COR-L47 (cell line): ENCODE results near the gene TBC1D16.
A peak's percentile ranks its signal among the peaks of the same experiment; 100 is the strongest.
"Not testable (repeated sequence)": the region's sequence is repeated elsewhere in the genome, so short reads cannot be mapped to it uniquely, and the experiment has no call there.

ENCODE experiments used
- DNase-seq: peaks from one replicate; lab custom pipeline; 2025; lab: John Stamatoyannopoulos, UW

TBC1D16 gene

DNA sequence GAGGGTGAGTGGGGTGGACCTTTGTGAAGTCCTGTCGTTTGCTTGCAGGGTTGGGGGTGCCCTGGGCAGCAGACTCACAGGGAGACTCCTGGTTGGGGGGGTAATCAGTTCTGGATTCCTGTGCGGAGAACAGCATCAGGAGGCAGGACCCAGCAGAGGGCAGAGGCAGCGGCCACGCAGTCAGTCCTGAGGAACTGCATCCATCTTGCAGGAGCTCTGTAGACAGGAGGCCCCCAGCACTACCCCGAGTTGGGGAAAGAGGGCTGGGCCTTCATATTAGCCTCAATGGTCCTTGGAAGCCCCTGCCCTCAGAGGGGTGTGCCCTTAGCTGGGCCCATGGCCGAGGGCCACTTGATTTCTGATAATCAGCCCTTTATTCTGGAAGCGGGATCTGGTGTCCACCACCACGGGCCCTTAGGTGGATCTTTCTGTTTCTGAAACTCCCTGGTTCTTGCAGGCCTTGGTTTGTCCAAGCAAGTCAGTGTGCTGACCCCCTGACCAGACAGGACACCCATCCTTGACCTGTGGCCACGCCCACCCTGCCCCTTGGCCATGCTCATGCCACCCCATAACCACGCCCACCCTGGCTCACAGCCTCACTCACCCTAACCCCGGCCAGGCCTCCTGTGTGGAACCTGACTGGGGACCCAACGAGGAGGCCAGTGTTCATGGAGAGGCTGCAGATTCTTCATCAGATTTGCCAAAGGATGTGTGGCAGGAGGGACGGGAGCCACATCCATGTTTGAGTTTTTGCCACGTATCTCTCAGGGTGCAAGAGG lies 122.9 kb downstream of the TBC1D16 start:
- DNase-seq, result no peak

DNA sequence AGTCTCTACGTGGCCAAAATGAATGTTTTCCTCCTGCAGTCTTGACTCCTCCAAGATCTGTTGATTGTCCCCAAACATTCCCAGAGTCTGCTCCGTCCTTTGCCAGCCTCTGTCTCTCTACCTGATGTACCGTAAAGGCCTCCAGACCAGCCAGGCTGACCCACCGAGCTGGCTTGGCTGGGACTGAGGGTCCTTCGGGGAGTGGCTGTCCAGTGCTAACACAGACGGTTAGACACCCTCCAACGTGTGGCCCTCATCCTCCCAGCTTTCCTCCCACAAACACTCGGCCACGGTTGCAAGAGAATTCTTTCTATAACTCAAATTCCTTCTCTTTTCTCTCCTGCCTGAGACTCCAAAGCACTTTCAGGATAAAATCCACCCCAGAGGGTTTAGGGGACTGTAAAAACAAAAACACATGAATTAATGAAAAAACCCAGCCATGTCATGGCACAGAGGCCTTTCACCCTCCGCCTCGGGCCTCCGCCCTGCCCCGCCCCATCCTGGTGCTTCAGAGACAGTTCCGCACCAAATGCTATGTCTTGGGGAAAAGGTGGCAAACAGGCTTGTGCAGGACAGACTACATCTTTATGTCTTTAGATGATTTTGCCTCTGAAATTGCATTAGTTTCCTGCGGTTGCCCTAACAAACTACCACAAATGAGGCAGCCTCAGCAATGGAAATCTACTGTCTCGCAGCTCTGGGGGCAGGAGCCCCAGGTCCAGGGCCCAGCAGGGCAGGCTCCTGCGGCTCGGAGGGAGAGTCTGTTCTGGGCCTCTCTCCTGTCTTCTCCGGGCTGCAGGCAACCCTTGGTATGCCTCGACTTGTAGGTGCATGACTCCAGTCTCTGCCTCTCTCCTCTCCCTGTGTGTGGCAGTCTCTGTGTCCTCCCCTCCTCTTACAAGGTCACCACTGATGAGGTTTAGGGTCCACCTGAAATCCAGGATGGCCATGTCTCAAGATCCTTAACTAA lies 124.0 kb downstream of the TBC1D16 start:
- no peak for DNase-seq

DNA sequence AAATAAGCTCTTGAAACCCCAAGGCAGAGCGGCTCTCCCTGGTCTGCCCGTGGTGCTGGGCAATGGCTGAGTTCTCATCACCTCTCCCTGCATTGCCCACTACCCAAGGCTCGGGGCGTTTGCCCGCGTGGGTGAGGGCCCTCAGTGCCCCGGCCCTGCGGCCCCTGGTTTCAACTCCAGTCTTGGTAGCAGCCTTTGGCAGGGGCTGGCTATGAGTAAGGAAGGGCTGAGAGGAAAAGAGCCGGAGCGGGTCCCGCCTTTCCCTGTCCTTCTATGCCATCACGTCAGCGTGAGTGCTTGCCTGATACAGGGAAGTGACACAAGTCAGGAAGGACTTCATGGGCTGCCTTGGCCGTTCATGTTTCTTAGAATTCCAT lies 124.7 kb downstream of the TBC1D16 start:
- no peak for DNase-seq

DNA sequence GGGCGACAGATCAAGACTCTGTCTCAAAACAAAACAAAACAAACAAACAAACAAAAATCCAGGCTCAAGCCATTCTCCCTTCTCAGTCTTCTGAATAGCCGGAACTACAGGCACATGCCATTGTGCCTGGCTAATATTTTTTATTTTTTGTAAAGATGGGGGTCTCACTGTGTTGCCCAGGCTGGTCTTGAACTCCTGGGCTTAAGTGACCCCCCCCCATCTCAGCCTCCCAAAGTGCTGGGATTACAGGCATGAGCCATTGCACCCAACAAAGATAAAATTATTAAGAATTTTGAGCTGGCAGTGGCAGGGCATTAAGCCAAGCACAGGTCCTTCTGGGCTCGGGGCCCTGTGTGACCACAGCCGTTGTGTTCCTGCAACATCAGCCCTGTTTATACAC lies 126.6 kb downstream of the TBC1D16 start:
- DNase-seq, result no peak

DNA sequence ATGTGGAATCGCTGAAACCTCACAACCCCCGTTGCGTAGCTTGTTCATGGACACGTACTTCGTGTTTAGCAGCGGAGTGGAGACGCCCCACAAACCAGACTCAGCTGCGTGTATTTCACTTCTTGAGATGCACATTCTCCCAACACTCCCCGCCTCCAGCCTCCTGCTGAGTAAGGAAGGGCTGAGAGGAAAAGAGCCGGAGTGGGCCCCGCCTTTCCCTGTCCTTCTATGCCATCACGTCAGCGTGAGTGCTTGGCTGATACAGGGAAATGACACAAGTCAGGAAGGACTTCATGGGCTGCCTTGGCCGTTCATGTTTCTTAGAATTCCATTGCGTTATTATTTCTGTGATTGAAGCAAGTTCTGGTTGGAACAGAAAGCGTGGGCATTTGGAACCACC lies 127.8 kb downstream of the TBC1D16 start:
- no peak for DNase-seq

DNA sequence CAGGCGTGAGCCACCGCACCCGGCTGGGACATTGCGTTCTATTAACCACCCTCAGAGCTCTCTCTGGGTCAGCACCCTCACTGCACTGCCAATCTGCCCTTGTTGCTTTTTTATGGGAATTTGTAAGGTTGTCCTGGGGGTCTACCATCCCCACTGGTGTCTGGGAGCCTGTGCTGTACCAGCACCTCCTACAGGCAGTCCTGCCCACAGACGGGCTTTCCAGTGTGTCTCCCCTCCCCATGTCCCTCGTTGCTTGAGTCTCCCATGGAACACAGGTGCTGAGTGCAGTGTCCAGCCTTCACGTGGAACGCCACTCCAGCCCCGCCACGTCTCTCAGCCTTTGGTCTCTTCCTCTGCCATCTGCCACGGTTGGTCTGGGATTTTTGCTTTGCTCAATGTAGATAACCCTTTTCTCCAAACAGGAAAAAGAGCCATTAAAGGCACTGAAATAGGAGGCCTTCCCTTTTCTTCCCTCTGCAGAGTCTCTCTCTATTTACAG lies 128.4 kb downstream of the TBC1D16 start:
- no peak for DNase-seq

DNA sequence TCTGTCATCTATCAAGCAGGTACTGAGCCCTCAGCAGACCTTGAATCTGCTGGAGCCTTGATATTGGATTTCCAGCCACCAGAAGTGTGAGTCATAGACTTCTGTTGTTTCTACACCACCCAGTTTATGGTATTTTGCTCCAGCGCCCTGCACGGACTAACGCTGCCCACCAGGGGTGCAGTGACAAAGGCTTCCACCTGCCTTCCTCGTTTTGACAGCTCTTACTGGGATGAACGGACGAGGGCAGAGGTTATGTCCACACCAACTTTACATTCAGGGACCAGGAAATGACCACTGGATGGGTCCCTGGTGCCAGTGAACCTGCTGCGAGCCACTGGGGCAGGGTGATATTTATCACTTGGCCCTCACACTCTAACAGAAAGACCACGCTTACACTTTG lies 129.8 kb downstream of the TBC1D16 start:
- peak; percentile 8 for DNase-seq

DNA sequence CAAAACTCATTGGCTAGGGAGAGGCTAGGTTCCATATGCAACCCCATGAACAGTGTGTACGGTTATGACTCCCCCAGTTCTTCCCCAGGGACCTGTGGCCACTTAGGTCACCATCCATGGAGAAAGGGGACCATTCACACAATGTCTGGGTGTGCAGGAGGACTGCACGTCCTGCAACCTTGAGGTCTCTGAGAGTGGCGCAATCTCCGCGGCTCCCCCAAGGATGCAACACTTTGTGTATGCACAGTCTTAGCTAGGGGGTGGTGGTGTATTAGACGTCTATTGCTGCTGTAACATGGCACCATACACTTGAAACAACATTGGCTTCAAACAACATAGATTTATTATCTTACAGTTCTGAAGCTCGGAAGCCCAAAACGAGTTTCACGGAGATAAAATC lies 130.8 kb downstream of the TBC1D16 start:
- no peak for DNase-seq

DNA sequence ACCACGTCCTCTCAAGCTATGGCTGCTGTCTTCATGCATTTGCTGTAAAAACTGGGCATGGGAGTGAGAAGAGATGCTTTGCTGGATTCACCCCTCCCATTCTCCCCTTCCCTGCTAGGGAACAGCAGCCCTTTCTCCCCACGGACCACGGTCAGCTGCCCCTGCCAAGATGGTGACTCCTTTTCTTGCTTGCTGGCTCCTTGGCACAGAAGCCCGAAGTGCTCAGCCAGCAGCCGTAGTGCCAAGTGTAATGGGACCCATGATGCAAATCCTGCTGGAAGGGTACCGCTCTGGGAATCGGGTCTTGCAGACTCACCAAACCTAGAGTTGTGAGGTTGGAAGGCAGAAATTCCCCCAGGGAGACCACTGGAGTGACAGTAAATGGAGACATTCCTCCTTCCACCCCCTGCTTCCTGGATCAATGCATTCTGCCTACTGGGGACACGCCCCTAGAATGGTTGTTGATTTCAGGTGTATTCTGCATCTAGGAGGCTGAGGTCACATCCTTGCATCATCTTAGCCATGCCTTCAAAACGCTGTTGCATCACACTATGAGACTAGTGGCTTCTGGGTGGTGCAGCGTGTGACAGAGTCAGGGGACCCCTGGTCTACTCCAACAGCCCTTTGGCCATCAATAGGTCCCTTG lies 133.4 kb downstream of the TBC1D16 start:
- DNase-seq, result no peak

DNA sequence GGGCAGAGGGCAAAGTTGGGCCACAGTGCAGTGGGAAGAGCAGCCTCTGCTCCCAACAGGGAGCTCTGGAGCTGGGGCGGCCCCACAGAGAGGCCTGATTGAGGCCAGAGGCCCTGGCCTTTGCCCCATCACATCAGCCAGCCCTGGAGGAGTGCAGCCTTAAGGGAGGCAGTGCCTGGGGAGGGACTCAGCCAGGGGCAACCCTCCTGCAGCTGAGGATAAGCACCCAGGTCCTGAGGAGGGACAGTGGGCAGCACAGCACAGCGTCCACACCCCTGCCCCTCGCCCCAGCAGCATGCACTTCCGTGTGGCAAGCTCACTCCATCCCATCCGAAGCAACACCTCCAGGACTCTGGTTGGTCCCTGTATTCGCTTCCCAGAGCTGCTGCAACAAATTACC lies 134.5 kb downstream of the TBC1D16 start:
- DNase-seq, result no peak

DNA sequence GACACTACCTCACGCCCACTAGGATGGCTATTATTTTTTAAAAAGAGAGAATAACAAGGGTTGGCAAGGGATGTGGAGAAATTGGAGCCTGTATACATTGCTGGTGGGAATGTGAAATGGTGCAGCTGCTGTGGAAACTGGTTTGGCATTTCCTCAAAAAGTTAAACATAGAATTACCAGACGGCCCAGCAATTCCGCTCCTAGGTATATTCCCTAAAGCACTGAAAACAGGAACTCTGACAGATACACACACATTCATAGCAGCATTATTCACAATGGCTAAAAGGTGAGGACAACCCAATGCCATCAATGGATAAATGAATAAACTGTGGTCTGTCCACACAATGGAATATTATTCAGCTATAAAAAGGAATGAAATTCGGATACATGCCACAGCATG lies 136.1 kb downstream of the TBC1D16 start:
- no peak for DNase-seq

DNA sequence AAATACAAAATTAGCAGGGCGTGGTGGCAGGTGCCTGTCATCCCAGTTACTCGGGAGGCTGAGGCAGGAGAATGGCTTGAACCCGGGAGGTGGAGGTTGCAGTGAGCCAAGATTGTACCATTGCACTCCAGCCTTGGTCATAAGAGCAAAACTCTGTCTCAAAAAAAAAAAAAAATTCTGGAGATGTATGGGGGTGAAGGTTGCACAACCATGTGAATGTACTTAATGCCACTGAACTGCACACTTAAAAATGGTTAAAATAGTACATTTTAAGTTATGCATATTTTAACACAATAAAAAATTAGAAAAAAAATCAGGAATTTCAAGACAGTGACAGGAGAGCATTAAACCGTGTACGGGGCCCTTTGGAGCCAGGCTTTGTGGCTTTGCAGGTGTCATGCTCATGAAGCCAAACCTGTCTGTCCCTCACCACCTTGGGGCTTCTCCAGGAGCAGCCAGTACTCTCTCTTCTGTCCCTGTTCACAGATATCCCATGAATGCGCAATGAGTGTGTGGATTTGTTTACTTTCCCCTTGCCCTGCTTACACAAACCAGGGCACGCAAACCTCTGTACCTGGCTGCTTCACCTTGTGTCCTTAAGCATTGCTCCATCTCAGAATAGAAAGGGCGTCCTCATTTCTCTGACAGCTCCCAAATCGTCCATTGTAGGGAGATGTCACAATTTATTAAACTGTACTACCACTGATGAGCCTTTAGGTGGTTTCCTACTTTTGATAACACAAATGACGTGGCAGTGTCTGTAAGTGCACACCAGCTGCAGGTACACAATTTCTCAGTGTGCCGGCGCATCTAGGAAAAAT lies 138.2 kb downstream of the TBC1D16 start:
- DNase-seq, result no peak

DNA sequence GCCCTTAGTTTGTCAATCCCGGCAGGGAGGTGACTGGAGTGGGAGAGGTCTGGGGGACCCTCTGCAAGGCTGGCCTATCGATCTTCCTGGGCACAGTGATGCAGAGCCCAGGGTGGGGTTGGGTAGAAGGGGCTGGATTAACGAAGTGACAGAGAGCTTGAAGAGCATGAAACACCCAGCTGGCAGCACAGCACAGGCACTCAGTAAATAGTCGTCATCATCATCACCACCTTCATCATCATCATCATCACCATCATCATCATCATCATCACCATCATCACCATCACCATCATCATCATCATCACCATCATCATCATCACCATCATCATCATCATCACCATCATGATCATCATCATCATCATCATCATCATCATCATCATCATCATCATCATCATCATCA lies 142.2 kb downstream of the TBC1D16 start:
- DNase-seq, result not testable (repeated sequence)

DNA sequence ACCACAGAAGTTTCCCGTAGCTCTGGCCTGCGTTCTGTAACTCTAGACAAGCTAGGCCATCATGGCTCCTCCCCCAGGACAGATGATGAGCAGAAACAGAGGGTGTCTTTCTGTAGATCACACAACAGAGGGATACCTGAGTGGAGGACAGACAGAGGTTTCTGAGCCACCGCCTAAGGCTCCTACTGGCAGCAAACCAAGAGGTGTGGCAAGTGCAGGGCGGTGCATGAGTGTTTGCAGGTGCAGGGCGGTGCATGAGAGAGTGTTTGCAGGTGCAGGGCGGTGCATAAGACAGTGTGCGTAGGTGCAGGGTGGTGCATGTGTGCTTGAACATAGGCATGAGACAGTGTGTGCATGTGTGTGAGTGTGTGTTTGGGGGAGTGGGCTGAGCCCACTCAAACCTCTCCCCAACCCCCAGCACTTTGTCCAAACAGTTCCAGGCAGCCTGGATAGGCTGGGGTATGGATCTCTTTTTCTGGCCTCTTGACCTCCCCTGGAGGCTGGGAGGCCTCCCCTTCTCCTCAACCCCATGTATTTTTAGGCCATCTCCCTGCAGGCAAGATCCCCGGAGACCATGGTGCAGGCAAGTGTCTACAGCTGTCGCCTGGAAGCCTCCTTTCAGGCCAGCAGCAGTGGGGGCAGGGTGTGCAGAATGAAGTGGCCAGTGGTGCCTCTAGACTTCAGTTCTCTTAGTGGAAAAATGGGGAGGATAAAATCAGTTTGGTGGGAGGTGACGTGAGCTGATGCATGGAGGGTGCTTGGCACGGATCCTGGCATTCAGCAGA lies 143.0 kb downstream of the TBC1D16 start:
- DNase-seq, result peak; percentile 62

DNA sequence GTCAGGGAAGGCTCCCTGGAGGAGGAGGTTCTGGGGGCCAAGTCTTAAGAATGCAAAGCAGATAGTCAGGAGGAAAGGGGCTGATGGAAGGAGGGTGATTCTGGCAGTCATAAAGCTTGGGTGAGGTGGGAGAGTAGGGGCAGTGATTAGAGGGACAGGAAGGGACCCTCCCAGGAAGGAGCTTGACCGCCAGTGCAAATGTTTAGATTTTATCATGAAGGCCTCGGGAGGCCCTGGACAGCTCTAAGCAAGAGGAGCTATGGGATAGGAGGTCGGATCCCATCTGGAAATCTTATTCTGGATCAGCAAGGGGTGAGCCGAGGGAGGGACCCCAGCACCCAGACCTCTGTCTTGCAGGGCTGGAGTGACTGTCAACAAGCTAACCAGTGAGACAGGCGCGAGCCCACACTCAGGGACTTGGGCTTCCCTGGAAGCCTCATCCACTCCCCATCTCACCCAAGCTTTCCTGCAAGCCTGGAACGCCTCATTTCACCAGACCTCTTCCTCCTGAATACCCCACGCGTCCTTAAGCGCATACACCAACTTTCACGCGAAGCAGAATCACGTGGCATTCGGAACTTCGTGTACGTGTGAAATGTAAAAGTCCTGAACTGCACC lies 144.4 kb downstream of the TBC1D16 start:
- DNase-seq, result no peak

DNA sequence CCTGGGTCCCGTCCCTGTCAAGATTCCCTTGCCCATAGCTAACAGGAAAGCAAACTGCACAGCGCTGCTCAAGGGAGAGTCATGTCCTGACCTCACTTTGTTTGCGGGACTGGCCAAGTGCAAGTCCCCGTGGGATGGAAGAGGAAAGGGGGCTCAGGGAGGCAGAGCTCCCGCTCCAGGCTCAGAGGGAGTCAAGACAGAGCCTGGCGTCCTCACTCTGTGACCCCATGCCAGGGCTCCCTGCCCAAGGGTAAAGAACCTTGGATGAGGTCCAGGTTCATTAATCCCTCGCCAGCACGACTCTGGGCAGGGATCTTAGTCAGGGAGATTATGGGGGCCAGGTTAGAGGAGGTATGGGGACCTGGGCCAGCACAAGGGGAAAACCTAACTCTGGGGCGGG lies 145.0 kb downstream of the TBC1D16 start:
- DNase-seq, result no peak

DNA sequence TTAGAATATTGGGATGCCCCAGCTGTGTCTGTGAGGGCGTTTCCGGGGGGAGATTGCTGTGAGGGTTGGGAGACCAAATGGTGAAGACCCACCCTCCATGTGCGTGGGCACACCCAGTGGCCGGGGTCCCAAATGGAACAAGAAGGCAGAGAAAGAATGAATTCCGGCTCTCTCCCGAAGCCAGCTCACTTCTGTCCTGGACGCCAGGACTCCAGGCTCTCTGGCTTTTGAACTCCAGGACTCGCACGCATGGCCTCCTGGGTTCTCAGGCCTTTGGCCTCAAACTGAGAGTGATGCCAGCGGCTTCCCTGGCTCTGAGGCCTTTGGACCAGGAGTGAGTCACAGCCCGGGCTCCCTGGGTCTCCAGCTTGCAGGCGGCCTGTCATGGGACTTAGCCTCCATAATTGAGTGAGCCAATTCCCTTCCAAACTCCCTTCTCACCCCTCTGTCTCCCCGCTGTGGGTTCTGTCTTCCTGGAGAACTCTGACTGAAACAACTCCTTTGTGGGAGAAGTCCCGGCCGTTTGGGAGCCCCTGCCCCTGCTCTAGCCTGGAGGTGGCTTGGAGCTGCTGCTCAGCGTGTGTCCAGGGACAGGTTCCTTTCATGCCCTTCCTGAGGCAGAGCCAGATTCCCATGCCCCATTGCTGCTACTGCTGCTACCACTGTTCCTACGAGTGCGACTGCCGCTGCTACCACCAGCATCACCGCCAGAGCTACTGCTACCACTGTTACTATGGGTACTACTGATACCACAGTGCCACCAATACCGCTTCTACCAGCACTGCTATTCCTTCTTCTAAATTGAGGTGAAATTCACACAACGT lies 146.6 kb downstream of the TBC1D16 start:
- DNase-seq, result no peak

DNA sequence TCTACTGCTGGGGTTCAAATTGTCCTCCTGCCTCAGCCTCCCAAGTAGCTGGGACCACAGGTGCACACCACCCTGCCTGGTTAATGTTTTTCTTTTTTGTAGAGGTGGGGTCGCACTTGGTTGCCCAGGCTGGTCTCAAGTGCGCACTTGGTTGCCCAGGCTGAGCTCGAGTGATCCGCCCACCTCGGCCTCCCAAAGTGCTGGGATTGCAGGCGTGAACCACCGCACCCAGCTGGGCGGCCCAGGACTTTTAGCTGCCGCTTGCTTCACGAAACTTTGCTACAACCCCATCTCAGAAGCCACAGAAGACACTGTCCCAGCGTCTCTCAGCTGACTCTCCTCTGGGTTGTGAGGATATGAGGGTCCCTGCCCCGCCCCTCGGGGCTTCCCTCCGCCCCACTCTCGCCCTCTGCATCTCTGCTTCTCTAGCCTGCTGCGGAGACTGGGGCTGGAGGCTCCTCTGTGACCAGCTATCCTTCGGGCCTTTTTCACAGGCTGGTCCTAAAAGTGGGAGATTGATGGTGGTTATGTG lies 147.6 kb downstream of the TBC1D16 start:
- no peak for DNase-seq

DNA sequence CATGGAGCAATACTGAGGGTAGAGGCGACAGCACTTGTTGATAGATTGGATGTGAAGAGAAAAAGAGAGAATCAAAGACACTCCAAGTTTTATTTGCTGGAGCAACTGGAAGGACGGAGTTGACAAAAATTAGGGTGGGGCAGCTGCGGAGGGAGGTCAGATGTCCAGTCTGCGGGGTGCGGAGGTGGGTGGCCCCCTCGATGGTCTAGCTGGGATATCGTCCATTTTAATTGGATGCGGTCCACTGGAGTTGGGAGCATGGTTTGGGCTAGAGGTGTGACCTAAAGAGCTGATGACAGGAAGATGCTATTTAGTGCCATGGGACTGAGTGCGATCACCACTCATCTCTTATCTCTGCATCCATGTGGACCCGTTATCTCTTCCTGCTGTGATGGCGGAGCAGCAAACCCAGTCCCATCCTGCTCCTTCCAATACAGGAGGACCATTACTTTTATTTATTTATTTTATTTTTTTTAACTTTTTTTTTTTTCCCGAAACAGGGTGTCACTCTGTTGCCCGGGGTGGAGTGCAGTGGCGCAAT lies 148.2 kb downstream of the TBC1D16 start:
- no peak for DNase-seq
